ENCODE results near the gene TTC31.

TTC31 gene

DNA sequence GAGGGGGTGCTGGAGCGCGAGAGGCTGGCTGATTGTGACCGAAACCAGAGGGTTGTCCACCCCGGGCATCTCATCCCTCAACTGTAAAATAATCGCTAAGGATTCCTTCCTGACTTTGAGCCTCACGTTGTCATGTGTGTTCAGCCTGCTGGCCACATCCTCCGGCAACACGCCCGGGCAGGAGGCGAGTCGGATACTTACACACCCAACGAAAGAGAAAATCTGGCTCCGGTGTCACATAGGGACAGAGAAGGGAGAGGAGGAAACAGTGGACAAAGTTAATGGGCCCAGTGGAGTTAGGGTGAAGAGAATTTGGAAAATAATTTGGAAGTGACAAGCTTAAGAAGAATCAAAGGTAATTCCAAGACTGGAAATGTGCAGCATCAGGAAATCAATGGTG lies 33.8 kb downstream of the TTC31 start:
- no peak overlapping the region for H3K27ac ChIP-seq (ENCODE audit: low read length)
- H3K9me3 ChIP-seq (replicated peaks; ENCODE audit: insufficient read depth, low read length), result no peaks in the 10 kb centered on the region
- H3K9me2 ChIP-seq (replicated peaks; ENCODE audit: insufficient read depth, low read length), result no peaks in the 10 kb centered on the region
- H3K27me3 ChIP-seq (replicated peaks; ENCODE audit: insufficient read depth, low read length), result peaks cover 79% of the 10 kb centered on the region
- no peaks in the 10 kb centered on the region for H3K79me2 ChIP-seq (ENCODE audit: low read length)
- no peaks in the 10 kb centered on the region for H3K36me3 ChIP-seq (replicated peaks; ENCODE audit: insufficient read depth, low read length)
- TF ChIP-seq EZH2phosphoT487 (IDR thresholded peaks at IDR 0.05; ENCODE audit: low read length) (no peak), EZH2 (optimal IDR thresholded peaks at IDR 0.05; ENCODE audit: low read depth, low read length) (no peak)
- TF ChIP-seq, protein P1, sequence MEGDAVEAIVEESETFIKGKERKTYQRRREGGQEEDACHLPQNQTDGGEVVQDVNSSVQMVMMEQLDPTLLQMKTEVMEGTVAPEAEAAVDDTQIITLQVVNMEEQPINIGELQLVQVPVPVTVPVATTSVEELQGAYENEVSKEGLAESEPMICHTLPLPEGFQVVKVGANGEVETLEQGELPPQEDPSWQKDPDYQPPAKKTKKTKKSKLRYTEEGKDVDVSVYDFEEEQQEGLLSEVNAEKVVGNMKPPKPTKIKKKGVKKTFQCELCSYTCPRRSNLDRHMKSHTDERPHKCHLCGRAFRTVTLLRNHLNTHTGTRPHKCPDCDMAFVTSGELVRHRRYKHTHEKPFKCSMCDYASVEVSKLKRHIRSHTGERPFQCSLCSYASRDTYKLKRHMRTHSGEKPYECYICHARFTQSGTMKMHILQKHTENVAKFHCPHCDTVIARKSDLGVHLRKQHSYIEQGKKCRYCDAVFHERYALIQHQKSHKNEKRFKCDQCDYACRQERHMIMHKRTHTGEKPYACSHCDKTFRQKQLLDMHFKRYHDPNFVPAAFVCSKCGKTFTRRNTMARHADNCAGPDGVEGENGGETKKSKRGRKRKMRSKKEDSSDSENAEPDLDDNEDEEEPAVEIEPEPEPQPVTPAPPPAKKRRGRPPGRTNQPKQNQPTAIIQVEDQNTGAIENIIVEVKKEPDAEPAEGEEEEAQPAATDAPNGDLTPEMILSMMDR (IDR thresholded peaks at IDR 0.05; ENCODE audit: low read length), result no peak
- no peaks in the 10 kb centered on the region for H3F3A ChIP-seq (ENCODE audit: insufficient read depth, low read length)
- no peak overlapping the region for H3K9ac ChIP-seq (ENCODE audit: low read length)
- no peak overlapping the region for H3K4me3 ChIP-seq (ENCODE audit: low read length)
- DNase-seq, result no peak
- no peaks in the 10 kb centered on the region for H4K20me1 ChIP-seq (ENCODE audit: insufficient read depth, low read length)
- no peak overlapping the region for H3K4me2 ChIP-seq (ENCODE audit: low read depth, low read length)
- H3K4me1 ChIP-seq (ENCODE audit: low read length), result peaks cover 4% of the 10 kb centered on the region; the same call in 1 of the 2 replicates
- no peak overlapping the region for H2AFZ ChIP-seq (ENCODE audit: low read length)

DNA sequence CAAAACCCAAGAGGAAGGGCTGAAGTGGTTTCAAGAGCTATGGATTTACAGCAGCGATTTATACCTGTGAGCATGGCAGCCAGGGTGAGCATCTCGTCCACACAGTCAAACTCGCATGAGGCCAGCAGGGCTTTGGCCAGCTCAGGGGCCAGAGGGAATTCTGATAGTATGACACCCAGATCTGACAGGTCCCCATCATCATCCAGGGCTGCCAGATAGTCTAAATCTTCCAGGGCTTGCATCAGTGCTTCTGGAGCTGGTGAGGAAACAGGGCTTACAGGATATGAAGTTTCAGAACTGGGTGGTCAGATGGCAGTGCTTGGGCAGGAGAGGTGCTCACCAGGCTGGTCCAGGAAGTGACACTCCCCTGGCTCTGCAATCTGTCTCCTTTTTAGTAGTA lies 39.6 kb downstream of the TTC31 start:
- Histone ChIP-seq H3K27ac (ENCODE audit: low read length) (no peak overlapping the region), H2AFZ (ENCODE audit: low read length) (no peak overlapping the region), H3K4me3 (ENCODE audit: low read length) (no peak overlapping the region), H4K20me1 (ENCODE audit: insufficient read depth, low read length) (no peaks in the 10 kb centered on the region), H3F3A (ENCODE audit: insufficient read depth, low read length) (peaks cover 12% of the 10 kb centered on the region; the same call in 1 of the 2 replicates), H3K4me1 (ENCODE audit: low read length) (no peaks in the 10 kb centered on the region), H3K27me3 (replicated peaks; ENCODE audit: insufficient read depth, low read length) (peaks cover 38% of the 10 kb centered on the region), H3K4me2 (ENCODE audit: low read depth, low read length) (no peak overlapping the region), H3K9me3 (replicated peaks; ENCODE audit: insufficient read depth, low read length) (no peaks in the 10 kb centered on the region), H3K9ac (ENCODE audit: low read length) (no peak overlapping the region), H3K36me3 (replicated peaks; ENCODE audit: insufficient read depth, low read length) (peaks cover 11% of the 10 kb centered on the region), H3K9me2 (replicated peaks; ENCODE audit: insufficient read depth, low read length) (no peaks in the 10 kb centered on the region), H3K79me2 (ENCODE audit: low read length) (peaks cover 5% of the 10 kb centered on the region)
- no peak for DNase-seq
- no peak for TF ChIP-seq EZH2phosphoT487 (IDR thresholded peaks at IDR 0.05; ENCODE audit: low read length)
- TF ChIP-seq, protein P1 (IDR thresholded peaks at IDR 0.05; ENCODE audit: low read length), result no peak
- TF ChIP-seq EZH2 (optimal IDR thresholded peaks at IDR 0.05; ENCODE audit: low read depth, low read length), result no peak

DNA sequence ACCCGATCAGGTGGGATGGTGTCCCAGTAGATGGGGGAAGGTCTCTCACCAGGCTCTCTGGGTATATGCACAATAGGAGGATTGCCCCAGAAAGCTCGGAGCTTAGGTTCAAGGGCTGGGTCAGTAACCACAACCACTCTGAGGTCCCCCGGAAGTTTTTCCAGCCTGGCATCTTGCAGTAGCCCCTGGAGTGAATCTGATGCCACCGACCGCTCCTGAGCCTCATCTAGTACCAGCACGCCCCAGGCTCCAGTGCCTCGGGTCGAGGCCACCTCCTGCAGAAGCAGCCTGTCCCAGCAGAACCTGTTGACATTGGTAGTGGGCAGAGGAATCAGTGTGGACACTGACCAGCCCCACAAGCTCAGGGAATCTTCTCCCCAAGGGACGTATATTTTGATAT lies 41.1 kb downstream of the TTC31 start:
- DNase-seq, result no peak
- H3K36me3 ChIP-seq (replicated peaks; ENCODE audit: insufficient read depth, low read length), result peaks cover 11% of the 10 kb centered on the region
- no peaks in the 10 kb centered on the region for H3K9me3 ChIP-seq (replicated peaks; ENCODE audit: insufficient read depth, low read length)
- H2AFZ ChIP-seq (ENCODE audit: low read length), result no peak overlapping the region
- peaks cover 8% of the 10 kb centered on the region for H3K4me1 ChIP-seq (ENCODE audit: low read length)
- no peak overlapping the region for H3K27ac ChIP-seq (ENCODE audit: low read length)
- H4K20me1 ChIP-seq (ENCODE audit: insufficient read depth, low read length), result no peaks in the 10 kb centered on the region
- no peak overlapping the region for H3K4me3 ChIP-seq (ENCODE audit: low read length)
- no peak overlapping the region for H3K9ac ChIP-seq (ENCODE audit: low read length)
- no peaks in the 10 kb centered on the region for H3K9me2 ChIP-seq (replicated peaks; ENCODE audit: insufficient read depth, low read length)
- peaks cover 20% of the 10 kb centered on the region for H3K79me2 ChIP-seq (ENCODE audit: low read length)
- peaks cover 13% of the 10 kb centered on the region; the same call in 1 of the 2 replicates for H3F3A ChIP-seq (ENCODE audit: insufficient read depth, low read length)
- peaks cover 24% of the 10 kb centered on the region for H3K27me3 ChIP-seq (replicated peaks; ENCODE audit: insufficient read depth, low read length)
- no peak for TF ChIP-seq EZH2 (optimal IDR thresholded peaks at IDR 0.05; ENCODE audit: low read depth, low read length)
- TF ChIP-seq, protein P1 (IDR thresholded peaks at IDR 0.05; ENCODE audit: low read length), result no peak
- TF ChIP-seq EZH2phosphoT487 (IDR thresholded peaks at IDR 0.05; ENCODE audit: low read length), result no peak
- no peak overlapping the region for H3K4me2 ChIP-seq (ENCODE audit: low read depth, low read length)

Measured in MM.1S (cell line).